Stimulated activated CD8-positive, alpha-beta memory T cell treated with anti-CD3 and anti-CD28 coated beads, Interleukin-15, amount 100 ng/mL, for 4 hours (primary cell): ENCODE results near the gene UNC13B.

Experiments used
- DNase-seq, 2 donors: peaks; one replicate each; pipeline ENCODE4 v3.0.0-alpha.2; 2020; ENCODE audit warnings: low read depth in 2 of 2

The UNC13B gene

GRCh38 chr9:35277628-35278359 lies 116.0 kb downstream of the UNC13B start:
- no peak for DNase-seq

- DNase-seq, result no peak
Measured at GRCh38 chr9:35279946-35280345, 118.1 kb downstream of the UNC13B start.

- no peak for DNase-seq
Measured at GRCh38 chr9:35280399-35280798, 118.6 kb downstream of the UNC13B start.

- no peak for DNase-seq
Measured at GRCh38 chr9:35285731-35286130, 123.9 kb downstream of the UNC13B start.

- DNase-seq, result no peak
Measured at GRCh38 chr9:35286381-35286780, 124.6 kb downstream of the UNC13B start.

GRCh38 chr9:35287987-35288632 lies 126.3 kb downstream of the UNC13B start:
- DNase-seq, result no peak

GRCh38 chr9:35288778-35289177 lies 127.0 kb downstream of the UNC13B start:
- no peak for DNase-seq

GRCh38 chr9:35293376-35293964 lies 131.7 kb downstream of the UNC13B start:
- DNase-seq, result no peak

- DNase-seq, result no peak
Measured at GRCh38 chr9:35294066-35294465, 132.3 kb downstream of the UNC13B start.

GRCh38 chr9:35294556-35294955 lies 132.7 kb downstream of the UNC13B start:
- DNase-seq, result no peak

- DNase-seq, result no peak
Measured at GRCh38 chr9:35295369-35296036, 133.7 kb downstream of the UNC13B start.

- no peak for DNase-seq
Measured at GRCh38 chr9:35303567-35303966, 141.8 kb downstream of the UNC13B start.

- DNase-seq, result no peak
Measured at GRCh38 chr9:35306283-35306682, 144.5 kb downstream of the UNC13B start.

- DNase-seq, result no peak
Measured at GRCh38 chr9:35308316-35308715, 146.5 kb downstream of the UNC13B start.

- no peak for DNase-seq
Measured at GRCh38 chr9:35311891-35312639, 150.3 kb downstream of the UNC13B start.

- DNase-seq, result no peak
Measured at GRCh38 chr9:35313460-35313859, 151.7 kb downstream of the UNC13B start.

- DNase-seq, result no peak
Measured at GRCh38 chr9:35313916-35314315, 152.1 kb downstream of the UNC13B start.

GRCh38 chr9:35318741-35319140 lies 156.9 kb downstream of the UNC13B start:
- DNase-seq, result no peak

GRCh38 chr9:35322075-35322885 lies 160.5 kb downstream of the UNC13B start:
- no peak for DNase-seq

GRCh38 chr9:35324966-35325365 lies 163.2 kb downstream of the UNC13B start:
- no peak for DNase-seq

- DNase-seq, result no peak
Measured at GRCh38 chr9:35333551-35333950, 171.7 kb downstream of the UNC13B start.
